HG02840 (cell line): ENCODE results near the gene CDH26.

ENCODE experiments used
- ATAC-seq: cut with Tn5 transposase; IDR thresholded peaks from one replicate; pipeline ENCODE4 v1.9.1; 2021; ENCODE audit warnings: mild to moderate bottlenecking, moderate library complexity, moderate number of reproducible peaks; ENCODE audit not compliant: unreplicated experiment, low FRiP score

Gene CDH26

GRCh38 chr20:59958123-59958522 is at the start of gene CDH26:
TSS of gene CDH26 (plus strand) at chr20:59958423. CDS start at chr20:59958727, 304 bp downstream.
- no peak for ATAC-seq

- no peak for ATAC-seq
Measured at GRCh38 chr20:59908855-59909254, 49.4 kb upstream of the CDH26 start.

- ATAC-seq = no peak
Measured at GRCh38 chr20:59911041-59911440, 47.2 kb upstream of the CDH26 start.

- ATAC-seq = no peak
Measured at GRCh38 chr20:59912609-59913008, 45.6 kb upstream of the CDH26 start.

GRCh38 chr20:59920944-59921343 is 37.3 kb upstream of the CDH26 start:
- ATAC-seq = no peak

GRCh38 chr20:59923514-59923913 is 34.7 kb upstream of the CDH26 start:
- ATAC-seq = no peak

- no peak for ATAC-seq
Measured at GRCh38 chr20:59925359-59925758, 32.9 kb upstream of the CDH26 start.

- no peak for ATAC-seq
Measured at GRCh38 chr20:59925899-59926298, 32.3 kb upstream of the CDH26 start.

- no peak for ATAC-seq
Measured at GRCh38 chr20:59931511-59932312, 26.5 kb upstream of the CDH26 start.

GRCh38 chr20:59932616-59933295 is 25.5 kb upstream of the CDH26 start:
- ATAC-seq = no peak

GRCh38 chr20:59933296-59933848 is 24.9 kb upstream of the CDH26 start, which contains the start of gene SYCP2:
TSS of gene SYCP2 (minus strand) at chr20:59933637. CDS start at chr20:59922413, 11,224 bp downstream.
- peak; percentile 45 for ATAC-seq

GRCh38 chr20:59933849-59934585 is 24.2 kb upstream of the CDH26 start:
- ATAC-seq = peak; percentile 71

- no peak for ATAC-seq
Measured at GRCh38 chr20:59935457-59936185, 22.6 kb upstream of the CDH26 start.

GRCh38 chr20:59936409-59936808 is 21.8 kb upstream of the CDH26 start:
- no peak for ATAC-seq

- ATAC-seq = no peak
Measured at GRCh38 chr20:59937150-59937549, 21.1 kb upstream of the CDH26 start.

GRCh38 chr20:59938221-59938620 is 20.0 kb upstream of the CDH26 start:
- no peak for ATAC-seq

- no peak for ATAC-seq
Measured at GRCh38 chr20:59938696-59939051, 19.5 kb upstream of the CDH26 start.

- no peak for ATAC-seq
Measured at GRCh38 chr20:59939052-59939878, 19.0 kb upstream of the CDH26 start.

GRCh38 chr20:59939879-59940128 is 18.4 kb upstream of the CDH26 start:
- ATAC-seq = peak; percentile 39
